Colonic mucosa (tissue), 4 donors: ENCODE data around the gene KANTR. TPM values are rescaled to one million over a fixed set of nuclear protein-coding genes. Genes with fewer than 3 reads are reported as not detected.
A peak's percentile ranks its signal among the peaks of the same experiment; 100 is the strongest.

Experiments
- DNase-seq: peaks from one replicate; pipeline ENCODE4 v3.0.0-alpha.2; 2020
- H3K27ac ChIP-seq: fragments of 200-600 bp; one replicate; pipeline ENCODE4 v1.8.0; 2021
- H3K27me3 ChIP-seq: fragments of 200-600 bp; one replicate; pipeline ENCODE4 v1.8.0; 2021
- H3K36me3 ChIP-seq: fragments of 200-600 bp; one replicate; pipeline ENCODE4 v1.8.0; 2021
- H3K4me1 ChIP-seq: fragments of 200-600 bp; one replicate; pipeline ENCODE4 v1.8.0; 2021; ENCODE audit warnings: mild to moderate bottlenecking
- H3K4me3 ChIP-seq: fragments of 200-600 bp; one replicate; pipeline ENCODE4 v1.8.0; 2021
- H3K9ac ChIP-seq, 2 donors: one replicate each; pipeline ENCODE4 v1.7.0; 2013; ENCODE audit warnings: control low read depth in 2 of 2, low read depth in 2 of 2, low read length in 2 of 2
- H3K9me3 ChIP-seq: fragments of 200-600 bp; one replicate; pipeline ENCODE4 v1.8.0; 2021
- intact Hi-C: fragments of 100-400 bp; cut with DNase I; formaldehyde crosslinking; loops from one replicate; pipeline ENCODE4 v1.14.1; 2022
- total RNA-seq, 2 donors: library from RNA; stranded (reverse); fragmentation: NEBNext Ultra II Directional in 1 of 2; extraction: Animal tissue kit (Norgen Biotek cat#: 25700) in 1 of 2; gene quantifications; one replicate each; pipeline ENCODE4 v1.2.1, GENCODE V29; 2021
- TF ChIP-seq, protein P1 (sequence below): fragments of 200-600 bp; IDR thresholded peaks from one replicate; pipeline ENCODE4 v1.8.0; 2022; ENCODE audit warnings: antibody characterized with exemption, mild to moderate bottlenecking
- donor health status: healthy.
- donor health status: DM: no; HTN: no; CAD: no.
- donor health status: DM: no; HTN: no; CAD: no.

Gene KANTR
- total RNA-seq, 2 donors from 2014 or later = 6.8 to 8.0 TPM

DNA sequence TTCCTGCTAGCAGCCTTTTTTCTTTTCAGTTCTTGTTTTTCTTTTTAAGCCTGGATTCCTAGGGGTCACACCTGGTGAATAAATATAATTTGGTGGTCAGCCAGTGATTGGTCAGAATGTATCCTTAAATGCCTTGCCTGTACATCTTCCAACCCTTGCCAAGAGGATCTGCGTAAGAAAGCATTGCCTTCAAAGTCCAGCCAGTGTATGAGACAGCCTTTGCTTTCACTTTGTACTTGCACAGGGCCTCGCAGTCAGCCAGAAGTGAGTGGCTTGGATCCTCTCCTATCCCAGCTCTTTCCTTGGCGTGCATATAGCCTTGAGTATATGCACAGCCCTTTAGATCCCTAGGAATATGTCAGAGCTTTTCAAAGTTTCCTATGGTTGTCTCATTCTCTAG, 22.2 kb downstream of the KANTR start:
- intact Hi-C loops = no loop called here
- Histone ChIP-seq H3K27ac (peak overlapping the region; percentile 12), H3K27me3 (no peaks in the 10 kb centered on the region), H3K4me1 (no peaks in the 10 kb centered on the region), H3K9ac (peak overlapping the region in 1 of 2 donors; percentile 3), H3K36me3 (no peaks in the 10 kb centered on the region), H3K4me3 (no peak overlapping the region), H3K9me3 (no peaks in the 10 kb centered on the region)
- DNase-seq = no peak
- TF ChIP-seq, protein P1, sequence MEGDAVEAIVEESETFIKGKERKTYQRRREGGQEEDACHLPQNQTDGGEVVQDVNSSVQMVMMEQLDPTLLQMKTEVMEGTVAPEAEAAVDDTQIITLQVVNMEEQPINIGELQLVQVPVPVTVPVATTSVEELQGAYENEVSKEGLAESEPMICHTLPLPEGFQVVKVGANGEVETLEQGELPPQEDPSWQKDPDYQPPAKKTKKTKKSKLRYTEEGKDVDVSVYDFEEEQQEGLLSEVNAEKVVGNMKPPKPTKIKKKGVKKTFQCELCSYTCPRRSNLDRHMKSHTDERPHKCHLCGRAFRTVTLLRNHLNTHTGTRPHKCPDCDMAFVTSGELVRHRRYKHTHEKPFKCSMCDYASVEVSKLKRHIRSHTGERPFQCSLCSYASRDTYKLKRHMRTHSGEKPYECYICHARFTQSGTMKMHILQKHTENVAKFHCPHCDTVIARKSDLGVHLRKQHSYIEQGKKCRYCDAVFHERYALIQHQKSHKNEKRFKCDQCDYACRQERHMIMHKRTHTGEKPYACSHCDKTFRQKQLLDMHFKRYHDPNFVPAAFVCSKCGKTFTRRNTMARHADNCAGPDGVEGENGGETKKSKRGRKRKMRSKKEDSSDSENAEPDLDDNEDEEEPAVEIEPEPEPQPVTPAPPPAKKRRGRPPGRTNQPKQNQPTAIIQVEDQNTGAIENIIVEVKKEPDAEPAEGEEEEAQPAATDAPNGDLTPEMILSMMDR = no peak

DNA sequence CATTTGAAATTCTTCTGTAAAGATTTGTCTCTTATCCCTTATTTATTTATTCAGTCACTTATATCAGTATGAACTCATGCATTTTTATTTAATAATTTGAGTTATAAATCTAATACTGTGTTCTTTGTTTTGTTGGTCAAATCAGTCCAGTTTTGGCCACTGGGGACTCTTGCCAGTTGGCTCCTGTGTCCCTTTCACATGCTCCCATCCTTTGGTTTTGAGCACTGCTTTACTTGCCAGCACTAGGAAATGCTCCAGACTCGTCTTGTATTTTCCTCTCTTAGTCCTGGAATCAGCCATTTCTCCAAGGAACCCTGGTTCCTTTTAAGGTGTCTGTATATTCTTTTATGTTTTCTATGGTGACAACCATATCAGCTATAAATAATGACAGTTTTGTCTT, 28.1 kb downstream of the KANTR start:
- Histone ChIP-seq H3K4me3 (no peak overlapping the region), H3K27me3 (no peaks in the 10 kb centered on the region), H3K27ac (no peak overlapping the region), H3K36me3 (no peaks in the 10 kb centered on the region), H3K9ac (no peak overlapping the region), H3K9me3 (no peaks in the 10 kb centered on the region), H3K4me1 (no peaks in the 10 kb centered on the region)
- TF ChIP-seq, protein P1 = no peak
- intact Hi-C loops = no loop called here
- DNase-seq = no peak

DNA sequence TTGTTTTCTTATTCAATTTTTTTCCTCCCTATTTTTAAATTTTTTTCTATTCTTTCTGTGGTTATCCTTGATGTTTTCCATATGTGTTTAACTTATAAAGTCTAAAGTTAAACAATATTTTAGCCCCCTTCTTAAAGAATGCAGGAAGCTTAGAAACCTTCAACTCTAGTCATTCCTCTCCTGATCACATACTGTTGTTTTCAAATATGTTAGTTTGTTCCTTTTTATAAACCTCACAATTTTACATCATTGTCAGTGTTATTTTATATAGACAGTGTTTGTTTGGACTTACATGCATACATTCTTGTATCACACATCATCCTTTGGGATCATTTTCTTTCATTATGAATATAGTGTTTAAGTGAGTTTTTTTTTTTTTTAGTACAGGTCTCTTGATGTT, 31.6 kb downstream of the KANTR start:
- no peak for DNase-seq

DNA sequence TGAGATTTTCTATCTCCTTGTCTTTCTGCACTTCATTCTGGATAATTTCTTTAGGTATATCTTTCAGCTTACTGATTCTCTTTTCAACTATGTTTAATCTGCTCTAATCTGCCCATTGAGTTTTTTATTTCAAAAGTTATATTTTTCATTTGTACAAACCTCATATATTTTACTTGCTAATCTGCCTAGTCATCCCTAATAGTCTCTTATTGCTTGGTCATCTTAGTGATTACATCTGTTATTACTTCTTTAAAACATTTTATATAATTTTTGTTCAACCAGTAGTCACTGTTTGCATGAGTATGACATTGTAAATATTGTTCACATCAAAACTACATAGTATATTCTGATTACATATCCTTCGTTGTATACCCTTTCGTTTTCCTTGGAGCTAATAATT, 32.4 kb downstream of the KANTR start:
- TF ChIP-seq, protein P1 = no peak
- Histone ChIP-seq H3K9ac (no peak overlapping the region), H3K27me3 (no peaks in the 10 kb centered on the region), H3K4me1 (no peaks in the 10 kb centered on the region), H3K36me3 (no peaks in the 10 kb centered on the region), H3K27ac (no peak overlapping the region), H3K9me3 (no peaks in the 10 kb centered on the region), H3K4me3 (no peak overlapping the region)
- intact Hi-C loops = no loop called here
- DNase-seq = no peak

More for the DNA sequence above, 31.6 kb downstream of the KANTR start:
- Histone ChIP-seq H3K27ac (no peak overlapping the region), H3K9me3 (no peaks in the 10 kb centered on the region), H3K27me3 (no peaks in the 10 kb centered on the region), H3K36me3 (no peaks in the 10 kb centered on the region), H3K9ac (no peak overlapping the region), H3K4me1 (no peaks in the 10 kb centered on the region), H3K4me3 (no peak overlapping the region)
- TF ChIP-seq, protein P1 = no peak
- intact Hi-C loops = no loop called here

DNA sequence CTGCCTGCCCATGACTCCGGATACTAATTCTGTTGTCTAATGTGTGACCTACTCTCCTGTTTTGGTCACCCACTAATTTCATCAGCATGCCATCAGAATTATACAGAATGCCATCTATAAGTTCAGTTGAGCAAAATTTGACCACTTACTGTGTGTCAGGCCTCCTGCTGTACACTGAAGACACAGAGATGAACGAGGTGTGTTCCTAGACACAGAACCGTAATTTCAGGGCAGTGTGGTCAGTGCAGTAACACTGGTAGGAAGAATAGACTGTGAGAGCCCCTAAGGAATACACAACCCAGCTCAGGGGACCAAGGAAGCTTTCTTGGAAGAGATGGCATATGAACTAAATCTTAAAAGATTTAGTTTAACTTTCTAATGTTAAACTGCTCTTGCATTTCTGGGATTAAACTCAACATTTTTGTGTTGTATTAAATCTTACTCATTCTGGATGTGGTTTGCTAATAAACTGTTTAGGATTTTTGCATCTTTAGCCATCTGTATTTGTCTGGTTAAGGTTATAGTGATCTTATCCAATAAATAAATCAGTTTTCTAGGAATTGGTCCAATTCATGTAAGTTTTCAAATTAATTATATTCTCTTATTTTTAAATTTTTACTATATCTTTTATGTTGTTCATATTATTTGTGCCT, 34.3 kb downstream of the KANTR start:
- no peak for DNase-seq
- intact Hi-C loops = no loop called here
- H3K4me3 ChIP-seq = no peak overlapping the region
- H3K36me3 ChIP-seq = no peaks in the 10 kb centered on the region
- no peak overlapping the region for H3K9ac ChIP-seq
- no peaks in the 10 kb centered on the region for H3K4me1 ChIP-seq
- H3K27me3 ChIP-seq = no peaks in the 10 kb centered on the region
- no peaks in the 10 kb centered on the region for H3K9me3 ChIP-seq
- TF ChIP-seq, protein P1 = no peak
- H3K27ac ChIP-seq = no peak overlapping the region
